H54 (cell line): Measurements from ENCODE around the gene TREML4.

Source experiments
- DNase-seq: peaks from one replicate; pipeline ENCODE4 v3.0.0; 2011; ENCODE audit warnings: low spot score, mixed read lengths; ENCODE audit not compliant: insufficient read length
- FAIRE-seq: peaks from 3 replicates; lab custom pipeline; 2011; peaks lifted over from hg19 to GRCh38; lab: Jason Lieb, UNC
- POLR2A ChIP-seq: IDR thresholded peaks from 2 replicates; pipeline ENCODE4 v1.6.1; 2011; ENCODE audit warnings: low read depth, mild to moderate bottlenecking, low read length

TREML4 gene

DNA sequence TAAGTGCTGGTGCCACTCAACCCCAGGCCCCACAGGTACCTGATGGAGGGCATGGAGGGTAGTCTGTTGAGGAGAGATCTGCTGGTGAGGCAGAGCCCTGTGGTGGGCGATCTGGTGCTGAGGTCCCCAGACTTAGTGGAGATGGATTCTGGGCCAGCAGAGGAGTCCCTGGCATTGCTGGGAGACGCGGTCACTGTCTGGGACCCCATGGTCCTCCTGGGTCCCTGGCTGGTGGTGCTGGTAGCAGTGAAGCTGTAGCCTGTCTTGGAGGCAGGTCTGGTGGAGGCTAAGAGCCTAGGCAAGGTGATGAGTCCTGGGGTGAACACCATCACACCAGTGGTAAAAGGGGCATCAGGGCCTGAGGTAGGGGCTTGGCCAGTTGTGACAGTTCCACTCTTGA, 33.8 kb upstream of the TREML4 start:
- no peak for TF ChIP-seq POLR2A
- FAIRE-seq: no peak

DNA sequence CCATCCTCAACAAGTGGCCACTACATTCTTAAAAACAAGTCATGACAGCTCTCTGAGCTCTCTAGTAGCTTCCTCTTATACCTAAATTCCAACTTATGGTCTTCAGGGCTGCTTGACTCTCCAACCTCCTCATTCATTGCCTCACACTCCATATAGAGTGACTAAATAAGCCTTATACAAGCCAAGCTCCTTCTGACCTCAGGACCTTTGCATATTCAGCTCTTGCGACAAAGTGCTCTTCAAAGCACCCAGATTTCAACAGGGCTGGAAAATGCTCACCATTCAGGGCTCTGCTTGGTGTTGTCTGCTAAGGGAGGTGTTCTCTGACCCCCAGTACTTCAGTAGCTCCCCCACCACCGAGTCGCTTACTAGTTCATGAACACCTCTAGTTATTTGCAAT, 30.9 kb upstream of the TREML4 start:
- TF ChIP-seq POLR2A: no peak
- no peak for FAIRE-seq
- DNase-seq: no peak

More for the DNA sequence above, 33.8 kb upstream of the TREML4 start:
- no peak for DNase-seq

DNA sequence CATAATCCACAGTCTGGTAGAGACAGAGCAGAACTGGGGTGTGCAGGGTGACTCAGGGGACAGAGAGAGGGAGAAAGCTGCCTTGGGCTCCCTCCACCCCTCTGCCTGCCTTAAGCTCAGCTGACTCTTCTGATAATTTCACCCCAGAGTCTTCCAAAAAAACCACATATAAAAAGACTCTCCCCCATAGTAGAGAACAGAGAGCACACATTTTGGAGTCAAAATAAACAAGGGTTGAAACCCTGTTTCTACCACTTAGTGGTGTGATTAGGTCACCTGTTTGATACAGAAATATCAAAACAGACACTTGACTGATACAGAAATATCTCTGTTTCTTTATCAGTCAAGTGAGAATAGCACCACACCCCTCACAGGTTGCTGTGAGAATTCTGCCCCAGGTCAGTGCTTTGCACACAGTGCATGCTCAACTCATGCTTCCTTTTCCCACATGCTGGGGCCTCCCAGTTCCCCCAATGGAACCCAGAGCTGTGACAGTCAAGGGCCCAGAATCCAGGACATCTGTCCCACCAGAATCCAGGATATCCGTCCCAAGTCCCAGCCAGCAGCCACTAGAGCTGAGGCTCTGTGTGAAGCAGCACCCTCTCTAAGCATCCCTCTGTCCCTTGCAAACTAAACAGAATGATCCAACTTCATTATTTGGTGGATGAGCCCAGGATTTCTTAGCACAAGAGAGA, 28.4 kb upstream of the TREML4 start:
- no peak for DNase-seq
- TF ChIP-seq POLR2A: no peak
- FAIRE-seq: no peak

DNA sequence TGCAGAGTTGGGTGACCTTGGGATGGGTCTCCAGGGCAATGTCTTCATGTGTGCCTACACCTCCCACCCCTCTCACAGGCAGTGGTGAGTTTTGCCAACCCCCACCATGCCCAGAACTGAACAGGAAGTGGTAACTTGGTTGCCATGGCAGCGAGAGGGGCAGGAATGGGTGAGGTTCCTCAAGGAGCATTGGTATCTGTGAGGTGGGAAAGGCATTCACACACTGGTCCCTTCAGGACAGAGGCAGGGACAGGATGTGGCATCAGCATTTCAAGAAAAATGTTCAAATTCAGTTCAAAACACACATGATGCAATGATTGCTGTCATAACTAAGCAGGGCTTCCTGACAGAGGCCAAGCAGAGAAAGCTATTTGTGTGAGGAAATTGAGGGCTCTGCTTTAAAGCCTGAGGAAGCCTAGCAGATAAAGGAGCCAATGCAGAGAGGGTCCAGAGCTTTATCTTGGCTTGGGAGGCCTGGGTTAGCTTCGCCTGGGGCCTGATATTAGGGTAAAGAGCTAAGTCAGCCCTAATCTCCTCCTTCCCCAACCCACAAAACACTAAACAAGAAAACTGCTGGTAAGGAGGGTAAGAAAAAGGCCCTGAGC, 27.8 kb upstream of the TREML4 start:
- DNase-seq (no peak), FAIRE-seq (no peak)
- no peak for TF ChIP-seq POLR2A

DNA sequence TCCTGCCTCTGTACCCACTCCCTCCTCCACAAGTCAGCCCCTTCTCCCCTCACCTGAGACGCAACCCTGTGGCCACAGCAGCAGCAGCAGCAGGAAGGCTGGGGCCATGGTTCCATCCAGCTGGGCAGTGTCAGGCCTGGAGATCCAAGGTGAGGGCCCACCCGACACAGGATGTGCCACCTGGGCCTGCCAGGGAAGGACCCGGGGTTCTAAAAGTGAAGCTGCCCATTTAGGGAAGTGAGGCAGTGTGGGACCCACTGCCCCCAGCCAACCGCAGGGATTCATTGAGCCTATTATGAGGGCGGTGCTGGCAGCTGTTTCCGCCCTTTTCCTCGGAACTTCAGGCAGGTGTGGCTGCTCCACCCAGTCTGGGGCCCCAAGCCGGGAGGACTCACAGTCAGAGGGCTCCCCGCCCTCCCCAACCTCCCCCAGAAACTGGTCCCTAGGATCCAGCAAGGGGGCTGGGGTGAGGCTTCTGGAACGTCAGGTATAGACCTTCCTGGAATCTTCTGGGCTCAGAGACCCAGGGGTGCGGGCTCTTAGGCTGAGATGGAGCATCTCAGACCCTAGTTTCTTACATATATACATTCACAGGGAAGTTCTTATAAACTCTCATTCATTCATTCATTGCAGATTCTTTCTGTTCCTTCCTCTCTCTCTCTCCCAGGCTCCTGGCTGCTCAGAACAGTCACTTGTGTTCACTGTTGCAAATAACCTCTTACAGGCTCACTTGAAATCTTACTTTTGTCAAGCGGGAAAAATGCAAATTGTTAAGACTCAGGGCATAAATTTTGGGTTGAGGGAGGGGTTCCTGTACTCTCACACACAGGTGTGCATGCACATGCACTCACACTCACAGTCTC, 27.0 kb upstream of the TREML4 start, which contains the start of gene TREML2:
Gene TREML2, minus strand, starts transcription at position 249 of the 863 bp plus-strand sequence. Its CDS starts 141 bp downstream, at position 108.
- FAIRE-seq (no peak), DNase-seq (no peak)
- no peak for TF ChIP-seq POLR2A

DNA sequence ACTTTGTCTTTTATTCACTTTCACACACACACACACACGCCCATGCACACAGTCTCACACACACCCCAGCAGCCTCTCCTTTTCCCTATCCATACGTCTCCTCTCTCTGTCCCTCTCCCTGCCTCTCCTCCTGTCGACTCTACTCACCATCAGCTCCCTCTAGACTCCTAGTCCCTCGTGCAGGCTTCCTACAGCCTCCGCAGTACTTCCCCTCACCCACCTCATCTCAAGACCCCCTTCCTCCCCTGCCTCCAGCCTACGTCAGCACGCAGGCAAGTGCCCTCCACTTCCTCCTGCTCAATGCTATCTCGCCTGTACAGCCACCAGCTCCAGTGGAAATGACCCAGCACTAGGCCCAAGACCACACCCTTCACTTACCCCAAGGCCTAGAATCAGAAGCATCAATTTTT, 26.4 kb upstream of the TREML4 start:
- FAIRE-seq (no peak), DNase-seq (no peak)
- TF ChIP-seq POLR2A: no peak

DNA sequence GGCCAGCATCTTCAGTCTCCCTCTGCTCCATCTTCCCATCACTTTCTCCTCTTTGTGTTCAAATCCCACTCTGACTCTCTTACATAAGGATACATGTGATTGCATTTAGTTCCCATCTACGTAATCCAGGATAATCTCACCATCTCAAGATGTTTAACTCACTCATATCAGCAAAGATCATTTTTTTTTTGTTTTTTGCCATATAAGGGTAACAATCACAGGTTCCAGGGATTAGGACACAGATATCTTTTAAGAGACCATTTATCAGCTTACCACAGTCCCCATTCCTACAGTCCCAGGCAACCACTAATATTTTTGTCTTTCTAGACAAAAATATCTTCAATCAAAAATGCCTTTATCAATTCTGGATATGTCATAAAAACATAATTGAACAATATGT, 24.0 kb upstream of the TREML4 start:
- FAIRE-seq (no peak), DNase-seq (no peak)
- no peak for TF ChIP-seq POLR2A

DNA sequence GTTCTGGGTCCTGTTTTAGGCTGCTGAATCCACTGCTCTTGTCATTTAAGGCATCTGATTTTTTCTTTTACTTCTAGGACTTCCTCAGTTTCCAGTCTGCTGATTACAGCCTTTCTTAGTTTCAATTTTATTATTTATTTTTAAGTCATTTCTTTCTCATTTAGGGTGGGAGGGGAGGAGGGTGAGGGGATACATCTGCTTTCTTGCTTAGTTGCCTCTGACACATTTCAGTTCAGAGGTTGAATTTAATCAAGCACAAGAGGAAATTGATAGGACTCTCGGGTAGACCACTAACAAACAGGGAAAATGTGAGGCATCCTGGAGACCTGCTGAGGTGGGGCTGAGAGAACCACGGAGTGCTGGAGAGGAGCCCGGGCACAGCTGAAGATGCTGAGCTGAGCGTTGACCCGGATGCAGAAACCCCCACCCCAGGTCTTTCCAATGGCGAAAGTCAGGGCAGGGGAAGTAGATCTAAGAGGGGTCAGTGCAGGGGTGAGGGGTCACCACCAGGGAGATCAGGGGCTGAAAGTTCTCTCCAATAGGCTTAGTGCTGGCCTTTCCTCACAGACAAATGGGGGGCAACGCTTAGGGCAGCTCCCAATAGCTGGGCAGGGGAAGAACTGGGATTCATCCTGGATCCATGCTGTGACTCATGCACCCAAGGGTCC, 19.6 kb upstream of the TREML4 start:
- FAIRE-seq: no peak
- no peak for TF ChIP-seq POLR2A
- no peak for DNase-seq

DNA sequence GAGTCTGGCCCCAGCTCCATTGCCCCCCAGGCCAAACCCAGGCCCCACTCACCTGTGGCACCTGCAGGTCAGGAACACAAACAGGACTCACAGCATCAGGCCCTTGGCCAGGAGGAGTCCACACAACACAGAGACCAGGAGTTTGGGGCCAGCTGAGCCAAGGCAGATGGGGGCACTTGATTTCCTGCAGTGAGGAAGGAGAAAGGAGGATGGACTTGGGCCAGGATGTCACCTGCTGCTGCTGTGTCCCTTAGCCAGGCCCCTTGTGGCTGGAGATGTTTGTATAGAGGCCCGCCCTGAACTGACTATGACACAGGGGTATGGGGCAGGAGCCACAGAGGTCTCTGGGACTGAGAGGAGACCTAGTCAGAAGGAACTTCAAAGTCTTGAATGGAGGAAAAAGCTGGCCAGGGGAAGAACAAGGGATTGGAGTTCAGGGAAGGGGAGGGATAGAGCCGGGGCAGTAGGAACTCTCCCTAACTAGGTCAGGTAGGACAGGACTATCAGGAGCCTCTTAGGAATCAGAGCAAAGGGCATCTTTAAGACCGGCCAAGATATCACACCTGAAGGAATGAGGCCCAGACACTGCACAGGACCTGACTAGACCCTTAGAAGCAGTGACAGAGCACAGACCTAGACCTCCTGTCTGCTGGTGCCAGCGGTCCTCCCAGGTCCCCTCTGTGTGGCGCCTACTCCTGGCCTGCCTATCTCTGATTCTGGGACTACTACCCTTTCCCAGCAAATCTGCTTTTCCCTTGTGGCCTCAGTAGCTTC, 18.4 kb upstream of the TREML4 start:
- FAIRE-seq (no peak), DNase-seq (no peak)
- TF ChIP-seq POLR2A: no peak

DNA sequence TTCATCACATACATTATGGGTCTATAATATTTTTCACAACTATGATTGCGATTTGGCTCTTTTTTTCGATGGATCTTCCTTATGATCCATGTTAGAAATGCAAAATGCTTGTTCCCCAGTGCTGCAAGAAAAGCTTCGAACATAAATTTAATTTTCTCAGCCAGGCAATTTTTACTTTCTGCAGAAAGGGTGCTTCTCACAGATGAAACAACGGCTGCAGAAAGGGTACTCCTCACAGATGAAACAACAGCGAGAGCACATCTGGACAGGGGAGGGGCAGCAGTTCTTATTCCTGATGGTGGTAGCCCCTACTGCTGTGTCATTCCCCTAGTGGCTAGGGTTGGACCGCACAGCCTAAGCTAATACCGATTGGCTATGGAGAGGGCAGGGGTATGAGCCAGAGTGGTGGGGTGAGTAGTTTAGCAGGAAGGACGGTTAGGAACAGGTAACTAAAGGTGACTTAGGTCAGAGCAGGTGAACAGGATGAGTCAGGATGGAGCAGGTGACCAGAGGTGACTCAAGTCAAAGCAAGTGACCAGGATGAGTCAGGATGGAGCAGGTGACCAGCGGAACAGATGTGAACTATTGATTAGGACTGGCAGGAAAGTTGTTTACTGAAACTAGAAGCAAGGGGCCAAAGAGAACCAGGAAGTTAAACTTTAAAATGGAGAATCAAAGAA, 13.4 kb upstream of the TREML4 start:
- DNase-seq: no peak
- no peak for FAIRE-seq
- no peak for TF ChIP-seq POLR2A

DNA sequence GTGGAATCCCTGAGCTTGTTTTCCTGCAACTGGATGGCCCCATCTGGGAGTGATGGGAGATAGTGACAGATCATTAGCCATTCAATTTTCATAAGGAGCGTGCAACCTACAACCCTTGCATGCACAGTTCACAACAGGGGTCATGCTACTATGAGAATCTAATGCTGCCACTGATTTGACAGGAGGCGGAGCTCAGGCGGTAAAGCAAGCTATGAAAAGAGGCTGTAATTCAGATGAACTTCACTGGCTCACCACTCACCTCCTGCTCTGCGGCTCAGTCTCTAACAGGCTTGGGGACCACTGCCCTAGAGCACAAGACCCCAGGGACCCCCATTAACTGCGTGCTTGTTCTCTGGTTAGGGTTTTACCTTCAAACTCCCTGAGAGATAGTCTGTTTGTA, 12.4 kb upstream of the TREML4 start:
- no peak for FAIRE-seq

DNA sequence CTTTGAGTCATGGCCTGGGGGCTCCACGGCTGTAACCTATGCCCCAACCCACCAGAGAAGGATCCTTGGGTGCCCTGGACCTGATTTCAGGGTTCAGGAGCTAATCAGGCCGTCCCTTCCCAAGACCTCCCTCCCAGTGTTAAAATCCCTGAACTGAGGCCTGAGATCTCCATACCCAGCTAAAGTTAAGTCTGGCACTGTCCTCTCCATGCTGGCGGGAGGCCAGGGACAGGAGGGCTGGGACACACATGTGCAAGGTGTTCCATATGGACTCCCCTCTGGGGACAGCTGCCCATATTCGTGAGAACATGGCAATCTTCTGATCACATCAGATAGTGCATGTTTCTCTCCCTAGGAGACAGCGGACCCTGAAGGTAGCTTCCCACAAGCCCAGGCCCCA, 11.5 kb upstream of the TREML4 start:
- TF ChIP-seq POLR2A: no peak
- no peak for FAIRE-seq
- no peak for DNase-seq

More for the DNA sequence above, 12.4 kb upstream of the TREML4 start:
- no peak for DNase-seq
- no peak for TF ChIP-seq POLR2A
